IMR-90 (cell line): ENCODE results near the gene CYP27B1.

Source experiments
- CEBPB ChIP-seq: IDR thresholded peaks from 2 replicates; pipeline ENCODE4 v1.6.1; 2012; ENCODE audit warnings: low read depth, low read length, improper control_type of control experiment
- FOS ChIP-seq: fragments of 150-350 bp; IDR thresholded peaks from 2 replicates; pipeline ENCODE4 v1.6.1; 2016; ENCODE audit warnings: low read depth, low read length
- POLR2A ChIP-seq: IDR thresholded peaks from 2 replicates; pipeline ENCODE4 v1.6.1; 2012; ENCODE audit warnings: mild to moderate bottlenecking, low read depth, low read length
- RAD21 ChIP-seq: IDR thresholded peaks from 2 replicates; pipeline ENCODE4 v1.6.1; 2012; ENCODE audit warnings: low read length, improper control_type of control experiment
- TF ChIP-seq, protein P1 (sequence below): conservative IDR thresholded peaks from 2 replicates; pipeline ENCODE4 v1.5.1; 2012; ENCODE audit warnings: mild to moderate bottlenecking, low read depth, low read length, improper control_type of control experiment

GRCh38 chr12:57739914-57740538, 26.9 kb downstream of the CYP27B1 start:
- TF ChIP-seq, protein P1, sequence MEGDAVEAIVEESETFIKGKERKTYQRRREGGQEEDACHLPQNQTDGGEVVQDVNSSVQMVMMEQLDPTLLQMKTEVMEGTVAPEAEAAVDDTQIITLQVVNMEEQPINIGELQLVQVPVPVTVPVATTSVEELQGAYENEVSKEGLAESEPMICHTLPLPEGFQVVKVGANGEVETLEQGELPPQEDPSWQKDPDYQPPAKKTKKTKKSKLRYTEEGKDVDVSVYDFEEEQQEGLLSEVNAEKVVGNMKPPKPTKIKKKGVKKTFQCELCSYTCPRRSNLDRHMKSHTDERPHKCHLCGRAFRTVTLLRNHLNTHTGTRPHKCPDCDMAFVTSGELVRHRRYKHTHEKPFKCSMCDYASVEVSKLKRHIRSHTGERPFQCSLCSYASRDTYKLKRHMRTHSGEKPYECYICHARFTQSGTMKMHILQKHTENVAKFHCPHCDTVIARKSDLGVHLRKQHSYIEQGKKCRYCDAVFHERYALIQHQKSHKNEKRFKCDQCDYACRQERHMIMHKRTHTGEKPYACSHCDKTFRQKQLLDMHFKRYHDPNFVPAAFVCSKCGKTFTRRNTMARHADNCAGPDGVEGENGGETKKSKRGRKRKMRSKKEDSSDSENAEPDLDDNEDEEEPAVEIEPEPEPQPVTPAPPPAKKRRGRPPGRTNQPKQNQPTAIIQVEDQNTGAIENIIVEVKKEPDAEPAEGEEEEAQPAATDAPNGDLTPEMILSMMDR = no peak
- TF ChIP-seq CEBPB (no peak), RAD21 (no peak), POLR2A (no peak), FOS (no peak)
